Parathyroid adenoma (tissue), 2 donors: ENCODE results near the gene TLR7.

ENCODE experiments used
- H2AFZ ChIP-seq: fragments of 300-600 bp; sonication (generic); one replicate; pipeline ENCODE4 v1.7.0; 2017; ENCODE audit warnings: antibody characterized with exemption, mild to moderate bottlenecking
- H3K27ac ChIP-seq: fragments of 300-600 bp; sonication (generic); one replicate; pipeline ENCODE4 v1.7.0; 2017
- H3K27me3 ChIP-seq: fragments of 300-600 bp; sonication (generic); one replicate; pipeline ENCODE4 v1.7.0; 2017; ENCODE audit warnings: low read length; ENCODE audit not compliant: control insufficient read depth, insufficient read depth
- H3K36me3 ChIP-seq: fragments of 300-600 bp; sonication (generic); one replicate; pipeline ENCODE4 v1.7.0; 2017; ENCODE audit warnings: low read length; ENCODE audit not compliant: control insufficient read depth, insufficient read depth
- H3K4me1 ChIP-seq: fragments of 300-600 bp; sonication (generic); one replicate; pipeline ENCODE4 v1.7.0; 2017; ENCODE audit warnings: control low read depth
- H3K4me2 ChIP-seq: fragments of 300-600 bp; sonication (generic); one replicate; pipeline ENCODE4 v1.7.0; 2017; ENCODE audit warnings: low read length
- H3K4me3 ChIP-seq: fragments of 300-600 bp; sonication (generic); one replicate; pipeline ENCODE4 v1.7.0; 2017; ENCODE audit warnings: low read depth, low read length
- H3K79me2 ChIP-seq: fragments of 300-600 bp; sonication (generic); one replicate; pipeline ENCODE4 v1.7.0; 2017; ENCODE audit warnings: control low read depth
- H3K9ac ChIP-seq: fragments of 300-600 bp; sonication (generic); one replicate; pipeline ENCODE4 v1.7.0; 2017; ENCODE audit warnings: mild to moderate bottlenecking
- H3K9me3 ChIP-seq: fragments of 300-600 bp; sonication (generic); one replicate; pipeline ENCODE4 v1.7.0; 2017; ENCODE audit warnings: low read length; ENCODE audit not compliant: control insufficient read depth
- CTCF ChIP-seq: fragments of 300-600 bp; sonication (generic); IDR thresholded peaks from one replicate; pipeline ENCODE4 v1.7.0; 2017; ENCODE audit warnings: antibody characterized with exemption, mild to moderate bottlenecking
- donor health status: primary hyperparathyroidism.

The TLR7 gene

GRCh38 chrX:12887141-12887540 lies 20.3 kb downstream of the TLR7 start:
- Histone ChIP-seq H3K27ac (no peak overlapping the region), H2AFZ (no peak overlapping the region), H3K4me3 (no peak overlapping the region), H3K4me1 (no peaks in the 10 kb centered on the region), H3K4me2 (no peak overlapping the region), H3K36me3 (no peaks in the 10 kb centered on the region), H3K9ac (no peak overlapping the region), H3K27me3 (no peaks in the 10 kb centered on the region), H3K9me3 (no peaks in the 10 kb centered on the region), H3K79me2 (no peaks in the 10 kb centered on the region)
- no peak for TF ChIP-seq CTCF

GRCh38 chrX:12887767-12888166 lies 20.9 kb downstream of the TLR7 start:
- Histone ChIP-seq H3K27ac (no peak overlapping the region), H3K9ac (no peak overlapping the region), H3K4me3 (no peak overlapping the region), H3K36me3 (no peaks in the 10 kb centered on the region), H3K9me3 (no peaks in the 10 kb centered on the region), H3K27me3 (no peaks in the 10 kb centered on the region), H3K4me1 (no peaks in the 10 kb centered on the region), H2AFZ (no peak overlapping the region), H3K4me2 (no peak overlapping the region), H3K79me2 (no peaks in the 10 kb centered on the region)
- no peak for TF ChIP-seq CTCF

GRCh38 chrX:12890467-12890866 lies 23.6 kb downstream of the TLR7 start:
- Histone ChIP-seq H3K4me2 (no peak overlapping the region), H3K9me3 (no peaks in the 10 kb centered on the region), H3K79me2 (no peaks in the 10 kb centered on the region), H2AFZ (no peak overlapping the region), H3K27ac (no peak overlapping the region), H3K36me3 (no peaks in the 10 kb centered on the region), H3K27me3 (no peaks in the 10 kb centered on the region), H3K9ac (no peak overlapping the region), H3K4me1 (no peaks in the 10 kb centered on the region), H3K4me3 (no peak overlapping the region)
- TF ChIP-seq CTCF = no peak

- Histone ChIP-seq H2AFZ (no peak overlapping the region), H3K27ac (no peak overlapping the region)
Measured at GRCh38 chrX:12891171-12891570, 24.3 kb downstream of the TLR7 start.

More at GRCh38 chrX:12891171-12891570, 24.3 kb downstream of the TLR7 start:
- no peak overlapping the region for H3K4me2 ChIP-seq
- no peak overlapping the region for H3K4me3 ChIP-seq
- no peaks in the 10 kb centered on the region for H3K36me3 ChIP-seq
- H3K27me3 ChIP-seq = no peaks in the 10 kb centered on the region
- no peak for TF ChIP-seq CTCF
- no peak overlapping the region for H3K9ac ChIP-seq
- no peaks in the 10 kb centered on the region for H3K79me2 ChIP-seq
- no peaks in the 10 kb centered on the region for H3K4me1 ChIP-seq
- no peaks in the 10 kb centered on the region for H3K9me3 ChIP-seq
